H9 (cell line): Measurements from ENCODE around the gene NFIX. TPM values are rescaled to one million over a fixed set of nuclear protein-coding genes. Genes with fewer than 3 reads are reported as not detected.

Experiments
- DNase-seq: peaks from one replicate; pipeline ENCODE4 v3.0.0-alpha.2; 2017
- H2AFZ ChIP-seq: one replicate; pipeline ENCODE4 v1.6.1; 2013; ENCODE audit warnings: mild to moderate bottlenecking, low read length, control low read depth, moderate library complexity
- H2AK5ac ChIP-seq: 2 replicates; pipeline ENCODE4 v1.6.1; 2013; ENCODE audit warnings: low read length, control low read depth, mixed read lengths; ENCODE audit not compliant: insufficient read length
- H2BK120ac ChIP-seq: one replicate; pipeline ENCODE4 v1.6.1; 2013; ENCODE audit warnings: low read depth, mild to moderate bottlenecking, low read length, control low read depth, inconsistent platforms; ENCODE audit not compliant: poor library complexity, severe bottlenecking
- H2BK12ac ChIP-seq: 2 replicates; pipeline ENCODE4 v1.6.1; 2013; ENCODE audit warnings: low read length, control low read depth, mixed read lengths, low read depth; ENCODE audit not compliant: insufficient read length
- H2BK15ac ChIP-seq: 2 replicates; pipeline ENCODE4 v1.6.1; 2013; ENCODE audit warnings: low read depth, low read length, control low read depth
- H2BK20ac ChIP-seq: one replicate; pipeline ENCODE4 v1.6.1; 2013; ENCODE audit warnings: low read depth, mild to moderate bottlenecking, low read length, control low read depth, inconsistent platforms; ENCODE audit not compliant: poor library complexity, severe bottlenecking
- H2BK5ac ChIP-seq: 2 replicates; pipeline ENCODE4 v1.6.1; 2013; ENCODE audit warnings: low read length, control low read depth, mixed read lengths; ENCODE audit not compliant: insufficient read length
- H3K14ac ChIP-seq: 2 replicates; pipeline ENCODE4 v1.6.1; 2013; ENCODE audit warnings: low read length, control low read depth; ENCODE audit not compliant: insufficient read depth
- H3K18ac ChIP-seq: 2 replicates; pipeline ENCODE4 v1.6.1; 2013; ENCODE audit warnings: low read depth, mild to moderate bottlenecking, mixed read lengths, low read length, control low read depth; ENCODE audit not compliant: insufficient read length
- H3K23ac ChIP-seq: 2 replicates; pipeline ENCODE4 v1.6.1; 2013; ENCODE audit warnings: low read length, control low read depth, mixed read lengths, low read depth; ENCODE audit not compliant: insufficient read length
- H3K23me2 ChIP-seq: 2 replicates; pipeline ENCODE4 v1.6.1; 2013; ENCODE audit warnings: low read depth, mild to moderate bottlenecking, mixed read lengths, low read length, control low read depth; ENCODE audit not compliant: insufficient read length, poor library complexity, severe bottlenecking
- H3K27ac ChIP-seq: 2 replicates; pipeline ENCODE4 v1.5.1; 2013; ENCODE audit warnings: low read length, control low read depth, mixed read lengths, low read depth; ENCODE audit not compliant: insufficient read length
- H3K27me3 ChIP-seq: 2 replicates; pipeline ENCODE4 v1.6.1; 2013; ENCODE audit warnings: low read length, control low read depth, inconsistent platforms; ENCODE audit not compliant: insufficient read depth
- H3K4ac ChIP-seq: 2 replicates; pipeline ENCODE4 v1.6.1; 2013; ENCODE audit warnings: low read depth, mild to moderate bottlenecking, control low read depth, inconsistent platforms, low read length, moderate library complexity
- H3K4me1 ChIP-seq: 2 replicates; pipeline ENCODE4 v1.6.1; 2013; ENCODE audit warnings: low read length, control low read depth, inconsistent platforms; ENCODE audit not compliant: insufficient read depth
- H3K4me2 ChIP-seq: 2 replicates; pipeline ENCODE4 v1.6.1; 2013; ENCODE audit warnings: low read length, control low read depth, mixed read lengths; ENCODE audit not compliant: insufficient read length, insufficient read depth
- H3K56ac ChIP-seq: 2 replicates; pipeline ENCODE4 v1.6.1; 2013; ENCODE audit warnings: low read depth, mild to moderate bottlenecking, mixed read lengths, low read length, control low read depth; ENCODE audit not compliant: insufficient read length
- H3K79me1 ChIP-seq: 2 replicates; pipeline ENCODE4 v1.6.1; 2013; ENCODE audit warnings: low read depth, mild to moderate bottlenecking, moderate library complexity, low read length, control low read depth, inconsistent platforms; ENCODE audit not compliant: insufficient read depth, poor library complexity, severe bottlenecking
- H3K79me2 ChIP-seq: 2 replicates; pipeline ENCODE4 v1.6.1; 2013; ENCODE audit warnings: low read length, control low read depth, inconsistent platforms; ENCODE audit not compliant: insufficient read depth
- H3K9ac ChIP-seq: 2 replicates; pipeline ENCODE4 v1.6.1; 2013; ENCODE audit warnings: low read length, control low read depth, mixed read lengths; ENCODE audit not compliant: insufficient read length; ENCODE audit errors: extremely low read depth
- H3K9me3 ChIP-seq: one replicate; pipeline ENCODE4 v1.6.1; 2013; ENCODE audit warnings: low read depth, low read length, inconsistent platforms; ENCODE audit not compliant: control insufficient read depth
- H3T11ph ChIP-seq: one replicate; pipeline ENCODE4 v1.6.1; 2013; ENCODE audit warnings: mild to moderate bottlenecking, low read length, control low read depth, inconsistent platforms
- H4K20me1 ChIP-seq: one replicate; pipeline ENCODE4 v1.6.1; 2013; ENCODE audit not compliant: control insufficient read depth, insufficient read length, insufficient read depth
- H4K5ac ChIP-seq: 2 replicates; pipeline ENCODE4 v1.6.1; 2013; ENCODE audit warnings: low read depth, mild to moderate bottlenecking, mixed read lengths, low read length, control low read depth; ENCODE audit not compliant: insufficient read length
- H4K8ac ChIP-seq: replicated peaks from 2 replicates; pipeline ENCODE4 v1.6.1; 2013; ENCODE audit warnings: low read length, control low read depth, mixed read lengths, low read depth; ENCODE audit not compliant: insufficient read length
- H4K91ac ChIP-seq: 2 replicates; pipeline ENCODE4 v1.6.1; 2013; ENCODE audit warnings: low read depth, mild to moderate bottlenecking, moderate library complexity, mixed read lengths, low read length, control low read depth; ENCODE audit not compliant: insufficient read length
- H3K27ac Mint-ChIP-seq, 3 experiments: 2 replicates in 2 of 3; 3 replicates in 1 of 3; pipeline ENCODE4 v1.8.0; 2020 to 2021; ENCODE audit warnings: mixed read lengths in 3 of 3, mild to moderate bottlenecking in 1 of 3, moderate library complexity in 1 of 3
- H3K27me3 Mint-ChIP-seq: 2 replicates; pipeline ENCODE4 v1.8.0; 2021; ENCODE audit warnings: low read depth, mild to moderate bottlenecking, moderate library complexity, mixed read lengths
- H3K36me3 Mint-ChIP-seq, 3 experiments: 2 replicates in 2 of 3; 3 replicates in 1 of 3; pipeline ENCODE4 v1.8.0; 2020 to 2021; ENCODE audit warnings: low read depth in 3 of 3, mixed read lengths in 3 of 3; ENCODE audit not compliant: insufficient read depth in 1 of 3
- H3K4me1 Mint-ChIP-seq, 2 experiments: 2 replicates each; pipeline ENCODE4 v1.8.0; 2020; ENCODE audit warnings: mixed read lengths in 2 of 2
- H3K4me3 Mint-ChIP-seq, 2 experiments: 2 replicates in 1 of 2; 3 replicates in 1 of 2; pipeline ENCODE4 v1.8.0; 2020 to 2021; ENCODE audit warnings: mild to moderate bottlenecking in 2 of 2, mixed read lengths in 2 of 2, moderate library complexity in 1 of 2
- H3K9me3 Mint-ChIP-seq, 2 experiments: 2 replicates in 1 of 2; 3 replicates in 1 of 2; pipeline ENCODE4 v1.8.0; 2020; ENCODE audit warnings: mild to moderate bottlenecking in 2 of 2, mixed read lengths in 2 of 2, moderate library complexity in 1 of 2
- CTCF ChIP-seq: fragments of 200-600 bp; sonication (generic); conservative IDR thresholded peaks from 3 replicates; pipeline ENCODE4 v1.8.0; 2021; ENCODE audit warnings: antibody characterized with exemption, mild to moderate bottlenecking
- WGBS: extraction: QIAGEN DNeasy Blood & Tissue Kit; methylation state at CpG from one replicate; pipeline ENCODE4 v1.1.7; 2013; ENCODE audit warnings: missing lambda C conversion rate, low lambda C conversion rate, mixed read lengths; ENCODE audit not compliant: insufficient read length; ENCODE audit errors: extremely low coverage; 5-methylcytosine and 5-hydroxymethylcytosine counted together
- total RNA-seq: library from RNA; stranded (reverse); gene quantifications from 2 replicates; pipeline ENCODE4 v1.2.1, GENCODE V29; 2021

The NFIX gene
- total RNA-seq, 1 experiment from 2014 or later = 0.31 TPM

DNA sequence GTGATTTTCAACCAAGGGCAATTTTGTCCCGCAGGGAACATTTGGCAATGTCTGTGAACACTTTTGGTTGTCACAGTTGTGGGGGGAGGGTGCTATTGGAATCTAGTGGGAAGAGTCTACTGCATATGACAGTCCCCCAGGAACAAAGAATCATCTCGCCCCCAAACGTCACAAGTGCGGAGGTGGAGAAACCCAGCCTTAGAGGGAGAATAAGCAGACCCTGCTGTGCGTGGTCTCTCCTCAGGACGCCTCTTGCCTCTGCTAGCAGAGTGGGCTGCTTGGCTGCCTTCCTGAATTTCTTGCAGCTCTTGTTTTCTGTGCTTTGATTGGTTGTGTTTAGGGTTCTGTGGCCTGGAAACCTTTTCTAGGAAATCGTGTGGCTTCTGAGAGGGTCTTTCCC, 42.5 kb downstream of the NFIX start:
- DNase-seq = no peak
- Histone ChIP-seq H3K27ac (no peak overlapping the region), H2AFZ (no peak overlapping the region), H2AK5ac (no peak overlapping the region), H3K18ac (no peak overlapping the region), H3K79me2 (no peaks in the 10 kb centered on the region), H4K8ac (no peak overlapping the region), H2BK15ac (no peak overlapping the region), H3K27me3 (peaks cover 4% of the 10 kb centered on the region; the same call in 1 of the 2 replicates), H3K14ac (no peak overlapping the region), H3T11ph (no peak overlapping the region), H3K9me3 (no peaks in the 10 kb centered on the region), H3K9ac (no peak overlapping the region), H2BK5ac (no peak overlapping the region), H3K79me1 (no peaks in the 10 kb centered on the region), H3K4me1 (no peaks in the 10 kb centered on the region), H2BK120ac (no peak overlapping the region), H4K5ac (no peak overlapping the region), H2BK12ac (no peak overlapping the region), H2BK20ac (no peak overlapping the region), H4K91ac (no peak overlapping the region), H3K56ac (no peak overlapping the region), H3K4ac (no peak overlapping the region), H4K20me1 (no peaks in the 10 kb centered on the region), H3K4me2 (no peak overlapping the region), H3K23ac (no peak overlapping the region), H3K23me2 (no peaks in the 10 kb centered on the region)
- no CpG with 5 or more reads among the region's 7 CpGs for WGBS
- no peak overlapping the region for H3K27ac Mint-ChIP-seq
- H3K27me3 Mint-ChIP-seq = peaks cover 89% of the 10 kb centered on the region
- TF ChIP-seq CTCF = no peak
- H3K4me1 Mint-ChIP-seq = peaks cover 2 to 7% of the 10 kb centered on the region in 2 experiments
- H3K36me3 Mint-ChIP-seq = no peaks in the 10 kb centered on the region
- no peaks in the 10 kb centered on the region for H3K9me3 Mint-ChIP-seq
- H3K4me3 Mint-ChIP-seq = no peak overlapping the region
